GM11168 (cell line): ENCODE data around the gene LARP7.
"Not testable (repeated sequence)": the region's sequence is repeated elsewhere in the genome, so short reads cannot be mapped to it uniquely, and the experiment has no call there.

Source experiments
- in situ Hi-C: fragments of 300-500 bp; cut with MboI; formaldehyde crosslinking; loops from one replicate; pipeline ENCODE4 v1.12.0; 2022; ENCODE audit warnings: low sequenced_read_pairs; ENCODE audit not compliant: unreplicated experiment

LARP7 gene

DNA sequence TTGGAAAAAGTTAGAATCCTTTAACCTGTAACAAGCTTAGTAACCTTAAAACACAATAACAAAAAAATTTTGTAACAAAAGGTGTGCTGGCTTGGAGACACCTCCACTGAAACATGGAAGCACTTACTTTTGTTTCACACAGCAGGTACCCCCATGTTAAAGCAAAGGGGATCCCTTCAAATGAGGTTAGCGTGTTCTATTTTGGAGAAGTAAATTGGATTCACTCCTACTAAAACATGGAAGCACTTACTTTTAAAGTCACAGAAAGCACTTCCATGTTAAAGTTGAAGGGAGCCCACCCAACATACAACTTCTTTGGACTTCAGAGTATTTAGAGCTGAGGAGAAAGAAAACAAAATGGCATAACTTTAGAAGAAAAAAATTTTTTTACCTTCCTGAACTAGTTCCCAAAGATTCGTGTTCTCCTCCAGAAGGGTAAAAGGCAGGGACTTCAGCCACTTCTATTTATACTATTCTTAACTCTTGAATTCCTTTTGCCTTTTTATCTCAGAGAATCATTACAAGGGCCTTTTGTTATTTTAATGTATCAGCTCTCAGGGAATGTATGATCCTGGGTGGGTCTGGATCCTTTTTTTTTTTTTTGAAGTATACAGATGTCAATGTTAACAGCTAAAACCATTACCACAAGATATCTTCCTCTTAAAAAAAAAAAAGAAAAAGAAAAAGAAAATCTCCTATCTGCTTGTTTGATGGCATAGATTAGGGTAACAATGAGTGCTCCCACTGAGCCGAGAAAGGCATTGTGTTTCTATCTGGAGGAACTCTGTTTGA is 11.5 kb downstream of the LARP7 start:
- in situ Hi-C loops, result loop anchor here (25.0 kb wide), 1 partner anchor 289 kb away; no protein-coding TSS in a partner anchor

DNA sequence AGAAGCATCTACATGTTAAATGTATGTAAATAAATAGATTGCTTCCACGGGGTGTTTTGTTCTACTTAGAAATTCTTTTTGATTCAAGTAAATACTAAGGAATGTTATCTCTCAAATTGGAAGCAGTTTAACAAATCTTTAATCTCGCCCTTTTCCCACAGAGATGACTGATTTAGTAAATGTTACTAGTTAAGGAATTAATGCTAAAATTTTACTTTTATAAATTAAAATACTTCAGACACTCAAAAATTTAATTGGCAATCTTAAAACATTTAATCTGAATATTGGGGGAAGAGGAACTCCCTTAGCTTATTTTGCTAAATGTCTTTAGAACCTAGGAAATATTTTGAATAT is 12.1 kb downstream of the LARP7 start:
- in situ Hi-C loops, result loop anchor here (25.0 kb wide), 1 partner anchor 288 kb away; no protein-coding TSS in a partner anchor

DNA sequence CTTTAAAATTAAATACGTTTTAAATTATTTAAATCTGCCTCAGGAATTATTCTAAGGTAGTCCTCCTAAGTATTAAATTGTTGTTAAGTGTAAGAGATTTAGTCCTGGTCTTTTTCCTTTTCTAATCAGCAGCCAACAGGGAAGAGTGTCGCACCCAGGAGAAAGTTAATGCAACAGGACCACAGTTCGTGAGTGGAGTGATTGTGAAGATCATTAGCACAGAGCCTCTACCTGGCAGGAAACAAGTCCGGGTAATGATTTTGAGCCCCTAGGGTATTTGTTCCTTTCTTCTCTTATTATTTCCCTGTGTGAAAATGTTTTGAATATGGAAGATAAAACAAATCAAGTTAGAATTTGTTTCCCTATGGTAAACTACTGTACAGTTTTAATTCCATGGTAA is 13.4 kb downstream of the LARP7 start:
- in situ Hi-C loops, result no loop called here

DNA sequence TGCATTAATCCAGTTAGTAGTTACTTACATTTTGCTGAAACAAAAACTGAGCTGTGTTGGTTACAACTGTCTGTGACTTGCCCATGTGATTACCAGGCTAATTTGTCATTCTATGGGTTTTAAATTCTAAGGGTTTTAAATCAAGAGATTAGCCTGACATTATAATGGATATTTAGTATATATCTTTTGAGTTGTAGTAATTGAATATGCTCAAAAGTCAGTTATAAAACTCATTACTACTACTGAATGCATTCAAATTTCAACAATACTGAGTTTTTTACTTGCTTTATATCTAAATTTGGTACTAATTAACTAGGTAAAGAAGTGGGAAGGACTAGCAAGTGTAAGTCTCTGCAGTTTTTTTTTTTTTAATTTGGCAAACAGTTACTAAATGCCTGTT is 14.7 kb downstream of the LARP7 start:
- in situ Hi-C loops, result no loop called here

DNA sequence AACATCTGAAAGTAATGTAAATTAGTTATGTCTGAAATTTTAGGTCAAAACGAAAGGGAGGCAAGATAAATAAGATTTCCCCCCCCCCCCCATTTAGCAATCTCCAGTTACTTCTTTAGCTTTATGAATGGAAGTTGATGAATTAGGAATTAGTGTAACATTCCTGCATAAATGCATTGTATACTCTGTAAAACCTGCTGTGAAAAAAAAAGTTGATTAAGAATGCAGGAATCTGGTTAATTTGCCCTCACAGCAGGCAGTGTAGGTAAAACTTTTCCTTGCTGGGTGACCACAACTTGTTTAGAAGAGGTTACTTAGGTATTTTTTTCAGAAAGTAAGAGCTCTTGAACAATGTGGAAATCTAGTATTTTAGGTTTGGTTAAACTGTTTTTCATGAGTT is 15.3 kb downstream of the LARP7 start:
- in situ Hi-C loops, result no loop called here

DNA sequence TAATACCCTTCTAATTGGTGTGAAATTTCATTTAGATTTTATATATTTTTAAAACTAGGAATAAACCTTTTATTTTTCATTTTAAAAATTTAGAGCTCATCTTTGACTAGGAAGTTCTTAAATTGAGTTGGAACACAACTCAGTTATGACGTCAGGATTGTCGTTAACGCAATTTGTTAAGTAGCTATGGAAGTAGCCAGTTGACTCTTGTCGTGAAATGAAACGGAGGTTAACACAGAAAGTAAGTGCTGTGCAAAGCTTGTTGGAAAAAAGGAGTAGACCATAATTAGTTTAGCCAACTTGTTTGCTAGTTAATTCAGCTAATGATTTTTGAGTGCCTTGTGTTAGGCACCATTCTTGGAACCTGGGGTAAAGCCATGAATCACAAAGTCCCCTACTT is 18.3 kb downstream of the LARP7 start:
- in situ Hi-C loops, result no loop called here

DNA sequence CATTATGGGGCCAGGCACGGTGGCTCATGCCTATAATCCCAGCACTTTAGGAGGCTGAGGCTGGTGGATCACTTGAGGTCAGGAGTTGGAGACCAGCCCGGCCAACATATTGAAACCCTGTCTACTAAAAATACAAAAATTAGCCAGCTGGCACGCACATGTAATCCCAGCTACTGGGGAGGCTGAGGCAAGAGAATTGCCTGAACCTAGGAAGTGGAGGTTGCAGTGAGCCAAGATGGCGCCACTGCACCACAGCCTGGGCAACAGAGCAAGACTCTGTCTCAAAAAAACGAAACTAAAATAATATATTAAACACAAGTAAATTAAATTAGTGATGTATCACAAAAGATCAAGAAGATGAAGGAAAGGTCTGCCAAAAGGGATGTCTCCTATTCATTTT is 19.2 kb downstream of the LARP7 start:
- in situ Hi-C loops, result not testable (repeated sequence)

DNA sequence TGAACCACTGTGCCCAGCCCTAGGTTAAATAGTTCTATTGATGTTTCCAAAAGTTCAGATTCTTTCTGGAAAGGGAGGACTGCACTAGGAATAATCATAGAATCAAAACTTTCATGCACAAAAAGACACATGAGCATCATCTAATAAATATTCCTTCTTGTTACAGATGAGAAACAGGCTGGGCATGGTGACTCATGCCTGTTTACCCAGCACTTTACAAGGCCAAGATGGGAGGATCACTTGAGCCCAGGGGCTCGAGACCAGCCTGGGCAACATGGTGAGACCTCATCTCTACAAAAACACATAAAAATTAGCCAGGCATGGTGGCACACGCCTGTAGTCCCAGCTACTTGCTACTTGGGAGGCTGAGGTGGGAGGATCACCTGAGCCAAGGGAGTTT is 27.7 kb downstream of the LARP7 start:
- in situ Hi-C loops, result no loop called here

DNA sequence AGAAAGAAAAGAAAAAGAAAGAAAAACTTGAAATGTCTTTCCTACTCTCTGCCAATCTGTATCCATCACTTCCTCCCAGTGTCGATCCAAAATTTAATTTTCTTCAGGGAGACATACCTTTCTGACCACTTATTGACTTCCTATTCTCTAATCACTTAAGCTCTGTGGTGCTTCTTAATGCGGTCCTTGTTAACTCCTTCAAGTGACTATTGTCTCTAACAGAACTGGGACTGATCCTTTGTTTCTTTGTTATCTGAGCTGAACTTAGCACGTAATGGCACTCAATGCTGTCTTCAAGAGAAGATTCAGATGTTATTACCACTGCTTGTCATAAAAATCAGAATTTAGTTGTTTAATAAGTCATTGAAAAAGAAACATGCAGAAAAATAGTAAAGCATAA is 31.2 kb downstream of the LARP7 start:
- in situ Hi-C loops, result no loop called here

DNA sequence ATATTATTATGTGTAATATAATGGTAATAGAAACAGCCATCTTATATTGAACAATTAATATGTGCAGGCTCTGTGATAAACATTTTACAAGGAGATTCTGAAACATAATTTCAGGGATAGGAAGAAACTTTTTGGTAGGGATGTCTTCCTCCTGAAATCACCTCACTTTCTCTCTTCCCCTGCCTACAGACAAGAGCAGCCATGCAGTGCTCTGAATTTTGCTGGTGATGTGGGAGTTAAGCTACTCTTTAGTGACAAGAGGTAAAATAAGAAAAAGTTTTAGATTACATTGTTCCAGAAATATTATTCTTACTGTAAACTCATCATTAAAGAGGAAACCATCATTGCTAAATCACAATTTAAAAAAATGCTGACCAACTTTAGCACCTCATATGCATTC is 36.1 kb downstream of the LARP7 start:
- in situ Hi-C loops, result no loop called here

DNA sequence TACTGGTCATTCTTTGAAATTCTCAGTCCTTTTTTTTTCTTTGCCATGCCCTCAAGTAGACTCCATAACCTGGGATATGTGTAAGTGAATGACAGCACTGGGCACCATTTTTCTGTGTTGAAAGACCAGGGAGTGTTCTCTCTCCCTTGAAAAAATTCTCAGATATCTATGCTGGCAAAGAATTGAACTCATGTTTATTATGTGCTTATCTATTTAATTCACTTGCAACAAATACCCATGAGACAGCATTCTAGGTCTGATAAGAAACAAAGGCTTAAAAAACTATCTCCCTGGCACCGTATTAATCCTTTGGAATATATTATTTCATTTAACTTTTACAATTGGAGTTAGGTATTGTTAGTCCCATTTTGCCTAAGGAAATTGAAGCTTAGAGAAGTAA is 36.7 kb downstream of the LARP7 start:
- in situ Hi-C loops, result no loop called here

DNA sequence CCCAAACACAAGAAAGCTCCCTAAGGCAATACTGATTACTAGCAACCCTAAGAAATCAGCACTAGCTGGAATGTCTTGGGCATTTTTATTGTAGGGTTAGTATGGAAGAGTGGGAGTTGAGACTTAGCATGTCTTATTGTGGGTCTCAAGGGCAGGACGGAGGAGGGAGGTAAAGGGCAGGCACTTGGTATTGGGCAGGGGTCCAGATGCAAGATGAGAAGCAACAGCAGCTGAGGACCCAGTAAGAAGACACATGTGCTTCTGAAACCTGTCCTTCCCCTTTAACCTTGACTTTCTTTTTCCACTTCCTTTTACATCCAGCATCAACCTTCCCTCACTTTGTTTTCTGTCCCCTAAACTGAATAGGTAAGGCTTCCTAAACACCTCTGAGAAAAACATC is 37.4 kb downstream of the LARP7 start:
- in situ Hi-C loops, result no loop called here

DNA sequence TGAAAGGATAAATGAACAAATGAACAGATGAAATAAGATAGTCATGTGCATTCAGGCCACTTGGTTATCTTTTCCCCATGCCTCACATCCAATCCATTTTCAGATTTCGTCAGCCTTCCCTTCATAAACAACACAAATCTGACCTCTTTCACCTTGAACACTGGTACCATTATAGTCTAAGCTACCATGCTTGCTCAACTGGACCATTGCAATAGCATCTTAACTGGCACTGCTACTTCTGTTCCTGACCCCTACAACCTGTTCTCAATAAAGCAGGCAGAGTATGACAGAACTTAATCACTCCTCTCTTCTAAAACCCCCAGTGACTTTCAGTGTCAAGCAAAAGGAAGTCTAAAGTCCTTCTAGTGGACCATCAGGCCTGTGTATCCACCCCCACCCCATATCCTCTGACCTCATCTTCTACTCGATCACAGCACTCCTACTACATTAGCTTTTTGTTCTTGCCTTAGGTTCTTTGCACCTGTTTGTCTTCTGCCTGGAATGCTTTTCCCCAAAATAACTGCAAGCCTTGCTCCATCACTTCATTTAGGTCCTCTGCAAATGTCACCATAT is 40.7 kb downstream of the LARP7 start:
- in situ Hi-C loops, result no loop called here

DNA sequence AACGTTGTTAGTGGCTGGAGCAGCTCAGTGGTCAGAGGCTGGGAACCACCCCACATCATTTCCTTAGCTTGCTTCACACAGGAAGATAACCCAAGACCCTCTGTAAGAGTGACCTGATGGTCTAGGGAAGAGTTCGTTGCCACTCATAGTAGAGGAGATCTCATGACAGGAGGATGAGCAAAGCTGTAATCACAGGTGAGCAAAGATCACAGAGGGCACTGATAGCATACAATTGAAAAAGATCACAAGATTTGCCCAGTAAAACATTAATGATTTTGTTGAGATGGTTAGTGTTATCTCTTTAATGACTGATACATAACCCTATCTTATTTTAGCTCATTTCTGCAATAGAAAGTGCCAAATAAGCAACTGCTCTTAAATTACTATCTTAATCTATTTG is 44.1 kb downstream of the LARP7 start:
- in situ Hi-C loops, result no loop called here

DNA sequence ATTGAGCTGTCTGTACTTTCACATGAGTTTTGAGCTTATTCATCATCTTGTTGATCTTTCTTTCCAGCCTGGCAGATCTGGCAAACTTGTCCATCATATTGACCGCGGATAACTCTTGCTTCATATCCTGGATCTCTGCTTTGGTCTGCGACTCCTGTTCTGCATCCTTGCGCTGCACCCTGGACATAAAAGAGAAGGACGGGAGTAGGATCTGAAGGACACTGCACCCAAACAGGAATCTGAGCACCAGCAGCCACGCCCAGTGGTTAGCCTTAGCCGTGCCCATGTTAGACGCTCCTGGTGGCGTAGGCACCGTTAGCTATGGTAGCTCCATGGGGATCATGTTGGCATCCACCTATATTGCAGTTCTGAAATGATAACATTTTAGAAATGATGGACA is 56.6 kb downstream of the LARP7 start:
- in situ Hi-C loops, result no loop called here

DNA sequence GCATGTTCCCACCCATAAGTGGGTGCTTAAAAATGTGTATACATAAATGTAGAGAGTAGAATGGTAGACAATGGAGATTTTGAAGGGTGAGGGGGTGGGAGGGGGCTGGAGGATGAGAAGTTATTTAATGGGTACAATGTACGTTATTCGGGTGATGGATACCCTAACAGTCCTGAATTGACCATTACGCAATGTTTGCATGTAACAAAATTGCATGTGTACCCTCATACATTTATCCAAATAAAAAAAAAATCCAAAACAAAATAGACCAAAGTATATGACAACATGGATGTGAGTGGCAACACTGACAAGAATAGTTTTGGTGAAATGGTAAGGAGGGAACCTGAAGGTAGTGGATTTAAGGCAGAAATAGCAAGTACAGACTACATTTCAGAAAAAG is 63.7 kb downstream of the LARP7 start:
- in situ Hi-C loops, result no loop called here

DNA sequence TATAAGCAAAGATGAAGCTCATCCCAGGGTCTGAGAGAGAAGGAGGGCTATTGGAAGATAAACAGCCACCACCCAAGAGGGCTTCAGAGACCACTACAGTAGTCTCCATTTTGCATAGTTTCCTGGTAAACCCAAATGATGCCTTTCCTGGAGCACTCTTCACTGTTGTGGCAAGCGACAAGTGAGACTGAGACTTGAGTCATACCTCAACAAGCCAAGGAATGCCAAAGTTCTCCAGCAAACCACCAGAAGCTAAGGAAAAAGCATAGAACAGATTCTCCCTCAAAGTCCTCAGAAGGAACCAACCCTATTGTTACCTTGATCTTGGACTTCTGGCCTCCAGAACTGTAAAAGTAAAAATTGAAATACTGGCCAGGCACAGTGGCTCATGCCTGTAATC is 65.9 kb downstream of the LARP7 start:
- in situ Hi-C loops, result no loop called here

DNA sequence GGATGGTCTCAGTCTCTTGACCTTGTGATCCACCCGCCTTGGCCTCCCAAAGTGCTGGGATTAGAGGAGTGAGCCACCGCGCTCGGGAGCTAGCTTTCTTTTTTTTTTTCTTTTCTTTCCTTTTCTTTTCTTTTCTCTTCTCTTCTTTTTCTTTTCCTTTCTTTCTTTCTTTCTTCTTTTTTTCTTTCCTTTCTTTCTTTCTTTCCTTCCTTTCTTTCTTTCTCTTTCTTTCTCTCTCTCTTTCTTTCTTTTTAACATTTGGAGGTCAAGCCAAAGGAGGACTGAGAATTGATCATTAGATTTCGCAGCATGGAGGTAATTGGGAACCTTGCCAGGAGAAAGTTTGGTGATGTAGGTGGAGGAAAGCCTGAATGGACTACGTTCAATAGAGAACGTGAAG is 67.4 kb downstream of the LARP7 start:
- in situ Hi-C loops, result no loop called here

DNA sequence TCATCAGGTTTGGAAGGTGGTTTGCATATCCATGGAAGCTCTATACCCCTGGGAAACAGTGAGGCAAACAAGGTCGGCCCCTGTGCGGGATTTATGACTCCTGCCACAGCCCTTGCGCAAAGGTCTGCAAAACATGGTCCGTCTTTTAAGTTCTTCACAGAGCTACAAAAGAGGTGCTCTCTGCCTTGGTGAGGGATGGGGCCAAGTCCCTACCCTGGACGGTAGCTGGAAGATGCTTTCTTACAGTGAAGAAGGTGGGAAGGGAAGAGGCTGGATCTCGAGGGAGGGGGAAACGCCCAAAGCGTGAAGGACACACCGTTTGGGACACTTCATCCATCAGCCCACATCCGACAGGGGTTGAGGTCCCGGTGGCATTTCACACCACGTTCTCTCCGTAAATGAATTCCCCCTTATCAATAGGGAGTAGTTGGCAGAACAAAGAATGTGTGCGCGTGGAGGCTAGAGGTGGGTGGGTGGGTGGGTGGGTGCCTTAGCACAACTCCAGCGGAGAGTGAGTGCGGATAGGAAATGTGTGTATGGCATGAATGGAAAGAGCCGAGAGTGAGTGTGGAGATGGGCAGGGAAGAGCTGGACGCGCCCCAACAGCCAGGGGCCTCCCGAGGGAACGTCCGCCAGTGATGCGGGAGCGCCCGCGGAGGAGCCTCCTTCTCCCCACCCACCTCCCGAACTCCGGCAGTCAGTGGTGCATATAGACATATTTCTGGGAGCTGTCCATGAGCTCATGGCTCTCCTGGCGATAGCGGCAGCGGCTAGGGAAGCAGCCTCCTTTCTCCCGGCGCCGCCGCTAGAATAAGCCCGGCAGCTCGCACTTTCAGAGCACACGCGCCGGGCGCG is 68.3 kb downstream of the LARP7 start:
- in situ Hi-C loops, result no loop called here

DNA sequence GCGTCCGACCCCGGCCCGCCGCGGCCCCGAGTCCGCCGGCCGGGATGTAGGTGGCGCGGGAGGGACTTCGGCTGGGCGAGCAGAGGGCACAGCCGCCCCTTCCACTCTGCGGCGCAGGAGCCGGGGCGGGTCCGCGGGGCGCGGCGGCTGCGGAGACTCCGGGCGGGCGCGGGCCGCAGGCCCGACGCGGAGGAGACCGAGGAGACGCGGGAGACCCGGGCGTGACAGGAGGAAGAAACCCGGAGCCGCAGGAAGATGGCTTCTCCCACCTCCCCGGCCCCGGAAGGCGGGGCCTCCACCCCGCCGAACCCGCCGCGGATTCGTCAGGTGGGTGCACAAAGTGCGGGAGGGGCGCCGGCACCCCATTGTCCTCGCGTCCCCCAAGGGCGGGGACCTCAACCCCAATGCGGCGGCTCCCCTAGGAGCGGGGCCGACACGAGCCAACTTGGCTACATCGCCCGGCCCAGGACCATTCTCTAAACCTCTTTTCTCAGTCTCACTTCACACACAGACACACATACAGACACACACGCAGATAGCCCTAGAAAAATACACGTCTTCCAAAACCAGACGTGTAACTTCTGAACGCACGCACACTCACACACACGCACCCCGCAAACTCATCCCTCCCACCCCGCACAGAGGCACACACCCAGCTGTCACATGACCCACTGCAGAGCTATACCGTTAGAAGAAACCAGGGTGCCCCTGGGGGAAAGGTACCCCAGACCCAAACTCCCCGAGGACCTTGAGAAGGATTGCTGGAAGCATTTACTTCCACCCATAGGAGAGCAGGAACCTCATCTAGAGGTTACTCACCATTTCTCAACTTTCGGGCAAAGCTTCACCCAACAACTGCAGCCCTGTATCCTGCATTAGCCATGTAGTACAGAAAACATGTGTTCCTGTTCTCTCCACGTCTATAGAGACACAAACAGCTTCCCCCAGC is 69.2 kb downstream of the LARP7 start:
- in situ Hi-C loops, result not testable (repeated sequence)
